Large intestine (tissue), 1 donor: ENCODE data around the gene CYB5RL. TPM values are rescaled to one million over a fixed set of nuclear protein-coding genes. Genes with fewer than 3 reads are reported as not detected.

Experiments used
- polyA plus RNA-seq: library from polyadenylated mRNA; unstranded; fragments of 120-200 nt; gene quantifications from one replicate; pipeline ENCODE4 v1.2.1, GENCODE V29; 2013

The CYB5RL gene
- polyA plus RNA-seq, 1 donor = 8.2 TPM

Other genes with a start within 250 kb of the CYB5RL start
- 0.51 TPM for gene LDLRAD1, start 181.8 kb downstream of the CYB5RL start, polyA plus RNA-seq
- gene TMEM59, start 146.8 kb downstream of the CYB5RL start, polyA plus RNA-seq = 373 TPM
- gene TCEANC2, start 146.4 kb downstream of the CYB5RL start, polyA plus RNA-seq = 5.6 TPM
- not detected for gene CDCP2, start 47.0 kb downstream of the CYB5RL start, polyA plus RNA-seq
- gene MRPL37, start 137 bp upstream of the CYB5RL start, polyA plus RNA-seq = 80.6 TPM
- 48.2 TPM for gene SSBP3, start 206.4 kb upstream of the CYB5RL start, polyA plus RNA-seq